HCT116 (cell line): ENCODE results near the gene HIVEP3. TPM values are rescaled to one million over a fixed set of nuclear protein-coding genes. Genes with fewer than 3 reads are reported as not detected.
A peak's percentile ranks its signal among the peaks of the same experiment; 100 is the strongest.

Source experiments
- ATAC-seq: fragments of 200-7000 bp; cut with Tn5 transposase; 2 replicates; pipeline ENCODE4 v1.9.1; 2020; ENCODE audit warnings: mild to moderate bottlenecking, moderate library complexity
- BruUV-seq: library from RNA; stranded (reverse); fragments of 400-500 nt; replicated peaks from 2 replicates; lab custom pipeline; 2021; lab: Mats Ljungman, UMichigan
- CTCF ChIA-PET: fragments of 300-600 bp; sonication (Branson Sonifier 250); formaldehyde crosslinking; loops from one replicate; lab custom pipeline; 2021; ENCODE audit warnings: antibody characterized with exemption; lab: Charles Lee
- POLR2A ChIA-PET: fragments of 300-600, 350-600 bp; sonication (Branson Sonifier 250); formaldehyde crosslinking; loops from one replicate; lab custom pipeline; 2021; ENCODE audit warnings: antibody characterized with exemption; lab: Charles Lee
- RAD21 ChIA-PET, 2 experiments: fragments of 300-600 bp; sonication (Branson Sonifier 250); formaldehyde crosslinking; loops; one replicate each; lab custom pipeline; 2023; ENCODE audit warnings: low total read pairs in 2 of 2; ENCODE audit not compliant: uncharacterized antibody in 2 of 2, unreplicated experiment in 2 of 2, low non-redundant PET in 1 of 2; lab: Charles Lee
- DNase-seq: peaks from one replicate; pipeline ENCODE4 v3.0.0-alpha.2; 2010; ENCODE audit warnings: low read depth, low spot score
- H2AFZ ChIP-seq: fragments of 200-600 bp; shearing (Covaris generic), sonication (generic); 2 replicates; pipeline ENCODE4 v1.6.1; 2017; ENCODE audit warnings: low read depth, mixed run types, mixed read lengths, antibody characterized with exemption, low read length; ENCODE audit not compliant: poor library complexity, severe bottlenecking
- H3K27ac ChIP-seq: 2 replicates; pipeline ENCODE4 v1.5.1; 2012; ENCODE audit warnings: low read depth, low read length
- H3K27me3 ChIP-seq: fragments of 200-600 bp; sonication (generic); 2 replicates; pipeline ENCODE4 v1.6.1; 2016; ENCODE audit warnings: mixed run types, low read length, mixed read lengths; ENCODE audit not compliant: insufficient read depth
- H3K36me3 ChIP-seq, 2 experiments: fragments of 200-500 bp in 1 of 2; fragments of 200-600 bp in 1 of 2; sonication (Bioruptor generic) in 1 of 2; sonication (generic) in 1 of 2; 2 replicates each; pipeline versions ENCODE4 v1.5.1 to v1.6.1; 2014 to 2016; ENCODE audit warnings: low read length in 2 of 2, inconsistent platforms in 1 of 2, mixed read lengths in 1 of 2, mixed run types in 1 of 2; ENCODE audit not compliant: insufficient read depth in 2 of 2, control insufficient read depth in 1 of 2
- H3K4me1 ChIP-seq, 2 experiments: fragments of 200-600 bp in 1 of 2; sonication (generic) in 1 of 2; 2 replicates each; pipeline versions ENCODE4 v1.5.1 to v1.6.1; 2012 to 2017; ENCODE audit warnings: low read length in 2 of 2, inconsistent platforms in 1 of 2, mild to moderate bottlenecking in 1 of 2, mixed read lengths in 1 of 2, mixed run types in 1 of 2, moderate library complexity in 1 of 2; ENCODE audit not compliant: insufficient read depth in 2 of 2, control insufficient read depth in 1 of 2
- H3K4me2 ChIP-seq: fragments of 200-600 bp; sonication (generic); 2 replicates; pipeline ENCODE4 v1.6.1; 2017; ENCODE audit warnings: mixed run types, low read length, mixed read lengths
- H3K4me3 ChIP-seq, 2 experiments: fragments of 200-600 bp in 1 of 2; sonication (generic) in 1 of 2; replicated peaks in 1 of 2; 2 replicates each; pipeline ENCODE4 v1.5.1; 2011 to 2016; ENCODE audit warnings: low read length in 2 of 2, control low read depth in 1 of 2, low read depth in 1 of 2, mild to moderate bottlenecking in 1 of 2, mixed read lengths in 1 of 2, mixed run types in 1 of 2
- H3K79me2 ChIP-seq: fragments of 200-600 bp; sonication (generic); 2 replicates; pipeline ENCODE4 v1.6.1; 2017; ENCODE audit warnings: mild to moderate bottlenecking, mixed run types, low read length, moderate library complexity, mixed read lengths; ENCODE audit not compliant: insufficient read depth
- H3K9ac ChIP-seq: fragments of 200-600 bp; sonication (generic); 2 replicates; pipeline ENCODE4 v1.6.1; 2016; ENCODE audit warnings: low read length, mixed read lengths
- H3K9me2 ChIP-seq: fragments of 200-600 bp; sonication (generic), shearing (Covaris generic); 2 replicates; pipeline ENCODE4 v1.6.1; 2017; ENCODE audit warnings: mixed run types, mild to moderate bottlenecking, moderate library complexity; ENCODE audit not compliant: insufficient read depth
- H3K9me3 ChIP-seq, 2 experiments: fragments of 200-500 bp in 1 of 2; fragments of 200-600 bp in 1 of 2; sonication (Bioruptor generic) in 1 of 2; sonication (generic) in 1 of 2; 2 replicates each; pipeline ENCODE4 v1.6.1; 2014 to 2017; ENCODE audit warnings: low read length in 2 of 2, mixed read lengths in 2 of 2, inconsistent platforms in 1 of 2, low read depth in 1 of 2, mild to moderate bottlenecking in 1 of 2, mixed run types in 1 of 2, moderate library complexity in 1 of 2; ENCODE audit not compliant: control insufficient read depth in 1 of 2, insufficient read depth in 1 of 2
- H4K20me1 ChIP-seq: fragments of 200-600 bp; sonication (generic), shearing (Covaris generic); 2 replicates; pipeline ENCODE4 v1.6.1; 2017; ENCODE audit warnings: mixed run types, mild to moderate bottlenecking, moderate library complexity; ENCODE audit not compliant: insufficient read depth
- CBX3 ChIP-seq: IDR thresholded peaks from 2 replicates; pipeline ENCODE4 v1.6.1; 2012; ENCODE audit warnings: low read depth
- CTCF ChIP-seq, 3 experiments: fragments of 200-600 bp in 1 of 3; sonication (generic) in 1 of 3; IDR thresholded peaks in 2 of 3; conservative IDR thresholded peaks in 1 of 3; 2 replicates each; pipeline ENCODE4 v1.5.1; 2012 to 2017; ENCODE audit warnings: low read depth in 2 of 3, low read length in 2 of 3, antibody characterized with exemption in 1 of 3, borderline replicate concordance in 1 of 3, control low read depth in 1 of 3, mild to moderate bottlenecking in 1 of 3, mixed read lengths in 1 of 3, mixed run types in 1 of 3, moderate library complexity in 1 of 3; ENCODE audit not compliant: insufficient read depth in 1 of 3
- POLR2A ChIP-seq: IDR thresholded peaks from 2 replicates; pipeline ENCODE4 v1.7.0; 2011; ENCODE audit warnings: borderline replicate concordance; ENCODE audit not compliant: insufficient read depth, insufficient read length; ENCODE audit errors: extremely low read depth
- POLR2AphosphoS5 ChIP-seq: IDR thresholded peaks from 2 replicates; pipeline ENCODE4 v1.6.1; 2011; ENCODE audit warnings: mild to moderate bottlenecking, low read depth, low read length, moderate library complexity
- REST ChIP-seq: IDR thresholded peaks from 2 replicates; pipeline ENCODE4 v1.6.1; 2012; ENCODE audit warnings: low read depth
- SIN3A ChIP-seq: IDR thresholded peaks from 2 replicates; pipeline ENCODE4 v1.6.1; 2012; ENCODE audit warnings: low read depth
- SP1 ChIP-seq: IDR thresholded peaks from 2 replicates; pipeline ENCODE4 v1.6.1; 2012; ENCODE audit warnings: low read depth
- SRF ChIP-seq: IDR thresholded peaks from 2 replicates; pipeline ENCODE4 v1.6.1; 2012; ENCODE audit warnings: low read depth
- ZBTB33 ChIP-seq: IDR thresholded peaks from 2 replicates; pipeline ENCODE4 v1.6.1; 2011; ENCODE audit warnings: mild to moderate bottlenecking, low read length, moderate library complexity; ENCODE audit not compliant: insufficient replicate concordance; ENCODE audit errors: extremely low read depth
- ZFX ChIP-seq: fragments of 450-650 bp; IDR thresholded peaks from 2 replicates; pipeline ENCODE4 v1.6.1; 2017
- intact Hi-C: fragments of 100-400 bp; cut with micrococcal nuclease; formaldehyde crosslinking; loops from 2 replicates; pipeline ENCODE4 v1.10.0; 2022
- total RNA-seq: library from RNA; stranded (reverse); gene quantifications from one replicate; pipeline ENCODE4 v1.2.1, GENCODE V29; 2021; ENCODE audit not compliant: unreplicated experiment

The HIVEP3 gene
- total RNA-seq, 1 experiment from 2014 or later = 7.1 TPM

GRCh38 chr1:41941381-41941780 is 22.7 kb upstream of the HIVEP3 start:
- ChIA-PET POLR2A (no interaction called here), CTCF (no interaction called here), RAD21 (no interaction called here)
- H3K4me1 ChIP-seq = peaks cover 3 to 14% of the 10 kb centered on the region in 2 experiments; a peak in 3 of 4 replicates
- no peaks in the 10 kb centered on the region for H3K9me3 ChIP-seq
- H3K4me2 ChIP-seq = no peak overlapping the region
- TF ChIP-seq POLR2AphosphoS5 (no peak), SRF (no peak), SP1 (no peak), SIN3A (no peak), ZBTB33 (no peak)
- no peak overlapping the region for H3K27ac ChIP-seq
- intact Hi-C loops = no loop called here
- H4K20me1 ChIP-seq = no peaks in the 10 kb centered on the region
- BruUV-seq = no TSS peak
- no peak overlapping the region for H2AFZ ChIP-seq
- no peaks in the 10 kb centered on the region for H3K36me3 ChIP-seq
- H3K79me2 ChIP-seq = no peaks in the 10 kb centered on the region
- DNase-seq (no peak), ATAC-seq (no peak)
- H3K9ac ChIP-seq = no peak overlapping the region
- no peaks in the 10 kb centered on the region for H3K27me3 ChIP-seq
- no peak overlapping the region for H3K4me3 ChIP-seq
- no peaks in the 10 kb centered on the region for H3K9me2 ChIP-seq

- Histone ChIP-seq H2AFZ (no peak overlapping the region), H3K27me3 (no peaks in the 10 kb centered on the region), H3K9ac (no peak overlapping the region)
- ATAC-seq (no peak), DNase-seq (no peak)
- peak; percentile 74 for TF ChIP-seq REST
- TF ChIP-seq POLR2AphosphoS5 = no peak
- no peak for TF ChIP-seq CTCF (IDR thresholded peaks at IDR 0.05 in 2 of 3, conservative IDR thresholded peaks at IDR 0.05 in 1 of 3; ENCODE audit: borderline replicate concordance in 1 of 3, insufficient read depth in 1 of 3, low read depth in 2 of 3, low read length in 2 of 3)
- no peak for TF ChIP-seq CBX3
- TF ChIP-seq ZFX = no peak
- no peak for TF ChIP-seq POLR2A
- TF ChIP-seq, all 23 proteins: peak for 1
- Histone ChIP-seq H3K4me3 (no peak overlapping the region), H3K9me3 (no peaks in the 10 kb centered on the region), H4K20me1 (no peaks in the 10 kb centered on the region), H3K27ac (no peak overlapping the region), H3K4me2 (no peak overlapping the region), H3K36me3 (no peaks in the 10 kb centered on the region), H3K4me1 (peaks cover 15 to 16% of the 10 kb centered on the region in 2 experiments), H3K9me2 (no peaks in the 10 kb centered on the region), H3K79me2 (no peaks in the 10 kb centered on the region)
- CTCF ChIA-PET = no interaction called here
- RAD21 ChIA-PET = no interaction called here
- no TSS peak for BruUV-seq
- POLR2A ChIA-PET = no interaction called here
- intact Hi-C loops = no loop called here
Observed at GRCh38 chr1:41939194-41939593, 20.5 kb upstream of the HIVEP3 start.
